HG03571 (cell line): ENCODE data around the gene AANAT.
A peak's percentile ranks its signal among the peaks of the same experiment; 100 is the strongest.
"Not testable (repeated sequence)": the region's sequence is repeated elsewhere in the genome, so short reads cannot be mapped to it uniquely, and the experiment has no call there.

ENCODE experiments used
- ATAC-seq: cut with Tn5 transposase; IDR thresholded peaks from one replicate; pipeline ENCODE4 v1.9.1; 2021; ENCODE audit not compliant: unreplicated experiment

AANAT gene

DNA sequence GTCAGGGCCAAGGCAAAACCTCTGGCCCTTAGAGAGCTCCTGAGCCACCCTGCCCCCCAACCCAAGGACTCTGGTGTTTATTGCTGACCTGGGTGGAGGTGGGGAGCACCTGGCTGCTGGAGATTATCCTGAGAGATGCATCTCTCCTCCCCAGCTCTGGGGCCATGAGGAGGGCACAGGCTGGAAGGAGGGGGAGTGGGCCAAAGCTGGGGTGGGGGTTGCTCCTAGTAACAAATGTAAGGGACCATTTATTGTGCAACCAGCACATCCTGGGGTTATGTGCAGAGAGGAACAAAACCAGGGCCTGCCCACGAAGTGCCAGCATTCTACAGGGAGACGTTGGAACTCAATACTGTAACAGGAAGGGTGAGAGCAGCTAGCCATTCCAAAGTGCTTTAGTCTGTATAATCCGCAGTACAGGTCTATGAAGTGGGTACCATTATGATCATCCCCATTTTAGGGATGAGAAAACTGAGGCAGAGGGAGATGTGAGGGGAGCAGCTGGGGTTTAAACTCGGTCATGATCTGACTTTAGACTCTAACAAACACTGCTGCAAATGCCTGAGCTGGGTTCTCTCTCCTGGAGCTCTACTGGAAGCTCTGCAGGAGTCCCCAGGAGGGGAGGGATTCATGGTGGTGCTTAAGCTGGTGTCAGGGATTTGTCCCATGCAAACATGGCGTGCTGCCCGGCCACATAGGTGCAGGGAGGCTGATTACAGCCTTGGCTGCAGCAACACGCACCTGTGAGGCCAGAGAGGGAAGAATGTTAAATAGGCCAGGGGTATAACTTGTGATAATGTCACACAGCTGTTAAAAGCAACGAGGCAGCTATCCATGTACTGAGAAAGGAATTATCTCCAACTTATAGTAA is 35.2 kb downstream of the AANAT start:
- ATAC-seq: no peak

DNA sequence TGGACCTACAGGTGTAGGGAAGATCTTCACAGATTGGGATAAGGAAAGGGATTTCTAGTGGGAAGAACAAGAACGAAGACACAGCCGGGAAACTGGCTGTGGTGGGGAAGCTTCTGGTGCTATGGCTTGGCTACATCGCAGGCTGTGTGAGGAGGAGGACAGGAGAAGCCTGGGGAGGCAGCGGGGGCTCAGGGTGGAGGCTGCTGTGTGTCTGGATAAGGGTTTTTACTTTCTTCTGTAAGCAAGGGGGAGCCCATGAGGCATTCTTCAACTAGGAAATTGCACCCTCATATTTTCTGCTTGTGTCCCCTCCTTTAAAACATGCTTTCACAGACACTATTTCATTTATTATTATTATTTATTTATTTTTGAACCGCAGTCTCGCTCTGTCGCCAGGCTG is 36.7 kb downstream of the AANAT start:
- no peak for ATAC-seq

DNA sequence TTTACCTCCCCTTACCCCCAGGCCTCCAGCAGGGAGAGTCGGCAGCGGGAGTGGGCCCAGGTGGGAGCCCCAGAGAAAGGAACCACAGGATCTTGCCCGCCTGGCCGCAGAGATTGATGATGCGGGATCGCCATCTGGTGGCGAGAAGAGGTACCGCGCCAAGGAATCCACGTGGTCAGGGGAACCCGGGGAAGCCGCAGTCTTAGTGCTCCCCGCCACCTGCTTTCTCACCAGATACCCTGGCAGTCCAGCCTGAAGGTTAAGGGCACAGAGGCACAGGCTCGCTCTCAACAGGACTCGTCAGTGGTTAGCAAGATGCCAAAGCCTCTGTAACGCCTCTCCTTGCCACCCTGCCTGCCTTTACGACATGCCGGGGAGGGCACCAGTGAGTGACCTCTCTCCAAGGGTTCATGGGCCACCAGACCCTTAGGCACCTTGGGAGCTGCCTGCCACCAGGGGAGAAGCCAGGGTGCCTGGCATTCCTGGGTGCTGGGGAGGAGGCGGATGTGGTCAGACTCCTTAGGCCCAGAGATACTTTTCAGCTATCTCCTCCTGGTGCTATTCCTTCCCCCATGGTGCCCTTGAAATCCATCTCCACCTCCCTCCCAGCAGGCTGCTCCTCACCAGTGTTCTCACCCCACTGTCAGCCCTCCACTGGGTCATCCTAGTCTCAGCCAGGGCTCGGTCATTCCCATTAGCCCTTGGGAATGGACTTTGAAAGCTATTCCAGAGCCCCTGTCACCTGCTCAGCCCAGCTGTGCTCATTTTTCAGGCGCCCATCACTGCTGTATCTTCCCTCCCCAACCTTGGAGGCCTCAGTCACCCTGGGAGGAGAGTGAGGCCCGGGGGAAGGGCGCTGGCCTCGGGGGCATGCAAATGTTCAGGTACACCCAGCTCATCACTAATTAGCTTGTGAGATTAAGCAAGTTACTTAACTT is 39.3 kb downstream of the AANAT start:
- no peak for ATAC-seq

DNA sequence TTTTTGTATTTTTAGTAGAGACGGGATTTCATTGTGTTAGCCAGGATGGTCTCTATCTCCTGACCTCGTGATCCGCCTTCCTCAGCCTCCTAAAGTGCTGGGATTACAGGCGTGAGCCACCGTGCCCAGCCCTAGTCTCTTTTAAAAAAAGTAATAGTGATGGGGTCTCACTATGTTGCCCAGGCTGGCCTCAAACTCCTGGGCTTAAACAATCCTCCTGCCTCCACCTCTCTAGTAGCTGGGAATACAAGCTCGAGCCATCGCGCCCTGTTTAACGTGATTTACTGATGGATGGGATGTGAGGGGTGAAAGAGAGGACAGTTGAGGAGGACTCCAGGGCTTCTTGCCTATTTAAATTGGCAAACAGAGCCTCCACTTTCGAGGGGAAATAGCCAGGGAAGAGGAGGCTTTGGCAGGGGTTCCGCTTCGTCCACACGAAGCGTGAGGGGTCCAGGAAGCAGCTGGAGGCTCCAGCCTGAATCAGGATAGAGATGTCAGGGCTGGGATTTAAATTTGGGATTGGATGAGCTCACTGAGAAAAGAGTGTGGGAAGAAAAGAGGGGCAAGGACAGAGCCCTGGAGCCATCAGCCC is 41.2 kb downstream of the AANAT start:
- ATAC-seq: not testable (repeated sequence)

DNA sequence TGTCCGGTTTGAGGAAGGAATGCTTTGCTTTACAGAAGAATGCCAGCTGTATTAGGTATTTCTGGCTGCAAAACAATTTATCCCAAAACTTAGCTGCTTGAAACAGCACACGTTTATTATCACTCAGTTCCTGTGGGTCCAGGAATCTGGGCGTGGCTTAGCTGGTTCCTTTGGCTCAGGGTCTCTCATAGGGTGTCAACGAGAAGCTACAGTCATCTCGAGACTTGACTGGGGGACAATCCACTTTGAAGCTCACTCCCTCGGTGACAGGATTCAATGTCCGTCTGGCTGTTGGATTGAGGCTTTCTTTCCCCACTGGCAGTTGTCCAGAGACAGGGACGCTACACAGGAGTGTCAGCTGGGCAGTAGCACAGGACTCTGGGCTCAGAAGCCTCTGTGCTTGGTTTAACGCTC is 43.4 kb downstream of the AANAT start:
- no peak for ATAC-seq

DNA sequence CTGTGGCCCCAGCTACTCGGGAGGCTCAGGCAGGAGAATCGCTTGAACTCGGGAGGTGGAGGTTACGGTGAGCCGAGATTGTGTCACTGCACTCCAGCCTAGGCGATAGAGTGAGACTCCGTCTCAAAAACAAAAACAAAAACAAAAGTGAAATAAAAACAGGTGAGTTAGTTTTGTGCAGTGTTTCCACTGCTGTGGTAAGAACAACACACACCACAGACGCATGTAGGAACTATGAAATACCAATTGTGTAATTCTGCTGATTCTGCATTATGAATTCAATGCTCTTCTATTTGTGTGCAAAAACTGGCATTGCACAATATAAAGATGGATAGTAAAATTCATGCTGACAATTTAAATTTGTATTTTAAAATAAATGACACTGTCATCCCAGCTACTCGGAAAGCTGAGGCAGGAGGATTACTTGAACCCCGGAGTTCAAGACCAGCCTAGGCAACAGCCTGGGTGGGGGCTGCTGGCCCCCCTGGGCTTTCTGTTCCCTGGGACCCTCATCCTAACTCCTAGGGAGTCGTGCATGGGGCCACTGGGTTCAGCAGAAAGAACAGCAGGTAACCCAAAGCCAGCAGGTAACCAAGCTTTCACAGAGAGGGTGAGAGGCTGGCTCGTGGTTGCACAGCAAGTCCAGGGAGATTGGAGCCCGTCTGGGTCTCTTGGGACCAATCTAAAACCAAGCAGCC is 44.4 kb downstream of the AANAT start:
- ATAC-seq: no peak

DNA sequence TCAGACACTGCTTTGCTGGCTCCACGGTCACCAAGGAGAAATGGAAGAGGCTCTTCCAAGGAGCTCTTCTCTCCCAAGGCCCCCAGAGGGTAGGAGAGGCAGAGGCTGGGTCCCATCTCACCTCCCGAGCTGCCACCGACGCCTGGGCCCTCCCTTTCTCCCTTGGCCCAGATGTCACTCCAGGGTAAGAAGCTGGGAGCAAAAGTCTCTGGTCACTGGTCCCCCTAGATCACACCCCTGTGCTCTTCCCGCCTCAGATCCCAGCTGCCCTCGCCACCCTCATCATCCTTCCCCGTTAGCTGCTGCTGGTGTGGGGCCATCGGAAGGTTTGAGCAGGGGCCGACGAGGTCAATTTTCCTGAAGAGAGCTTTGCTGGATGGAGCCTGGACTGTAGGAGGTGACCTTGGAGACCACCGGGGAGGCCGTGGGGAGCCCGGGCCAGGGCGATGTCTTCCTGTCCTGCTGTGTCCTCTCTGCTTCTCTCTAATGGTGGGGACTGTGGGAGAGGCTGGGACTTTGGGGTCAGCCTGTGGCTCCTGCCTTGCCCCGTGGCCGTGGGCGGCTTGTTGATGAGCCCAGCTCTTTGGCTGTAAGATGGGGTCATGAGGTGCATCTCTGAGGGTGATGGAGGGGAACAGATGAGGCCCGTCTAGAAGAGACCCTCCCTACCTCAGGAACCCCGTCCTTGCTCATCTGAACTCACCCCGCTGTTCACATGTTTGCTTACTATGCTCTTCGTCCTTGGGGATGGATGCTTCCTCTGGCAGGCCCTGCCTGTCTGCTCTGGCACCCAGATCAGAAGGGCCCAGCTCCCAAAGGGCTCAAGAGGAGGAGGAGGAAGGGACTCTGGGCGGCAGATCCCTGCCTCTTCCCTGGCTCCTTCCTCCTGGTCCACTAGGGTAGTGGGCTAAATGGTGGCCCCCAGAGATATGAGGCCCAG is 45.2 kb downstream of the AANAT start:
- no peak for ATAC-seq

DNA sequence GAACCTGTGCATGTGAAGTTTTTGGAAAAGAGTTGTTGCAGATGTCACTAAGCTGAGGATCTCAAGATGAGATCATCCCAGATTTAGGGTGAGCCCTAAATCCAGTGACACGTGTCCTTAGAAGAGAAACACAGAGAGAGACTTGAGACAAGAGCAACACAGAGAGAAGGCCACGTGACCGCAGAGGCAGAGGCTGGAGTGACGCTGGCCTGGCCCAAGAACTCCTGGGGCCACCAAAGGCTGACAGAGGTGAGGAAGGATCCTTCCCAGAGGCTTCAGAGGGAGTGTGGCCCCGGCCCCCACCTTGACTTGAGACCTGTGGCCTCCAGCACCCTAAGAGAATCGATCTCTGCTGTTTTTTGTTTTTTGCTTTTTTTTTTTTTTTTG is 45.9 kb downstream of the AANAT start:
- no peak for ATAC-seq

DNA sequence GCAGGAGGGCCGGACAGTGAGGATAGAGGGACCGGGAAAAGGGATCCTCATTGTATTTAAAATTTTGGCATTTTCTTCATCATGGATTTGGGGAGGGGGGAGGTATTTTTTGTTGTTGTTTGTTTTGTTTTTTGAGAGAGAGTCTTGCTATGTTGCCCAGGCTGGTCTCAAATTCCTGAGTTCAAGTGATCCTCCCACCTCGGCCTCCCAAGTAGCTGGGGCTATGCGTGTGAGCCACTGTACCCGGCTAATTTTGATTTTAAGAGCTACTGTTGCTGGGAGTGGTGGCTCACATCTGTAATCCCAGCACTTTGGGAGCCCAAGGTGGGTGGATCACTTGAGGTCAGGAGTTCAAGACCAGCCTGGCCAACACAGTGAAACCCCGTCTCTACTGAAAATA is 47.0 kb downstream of the AANAT start:
- ATAC-seq: not testable (repeated sequence)

DNA sequence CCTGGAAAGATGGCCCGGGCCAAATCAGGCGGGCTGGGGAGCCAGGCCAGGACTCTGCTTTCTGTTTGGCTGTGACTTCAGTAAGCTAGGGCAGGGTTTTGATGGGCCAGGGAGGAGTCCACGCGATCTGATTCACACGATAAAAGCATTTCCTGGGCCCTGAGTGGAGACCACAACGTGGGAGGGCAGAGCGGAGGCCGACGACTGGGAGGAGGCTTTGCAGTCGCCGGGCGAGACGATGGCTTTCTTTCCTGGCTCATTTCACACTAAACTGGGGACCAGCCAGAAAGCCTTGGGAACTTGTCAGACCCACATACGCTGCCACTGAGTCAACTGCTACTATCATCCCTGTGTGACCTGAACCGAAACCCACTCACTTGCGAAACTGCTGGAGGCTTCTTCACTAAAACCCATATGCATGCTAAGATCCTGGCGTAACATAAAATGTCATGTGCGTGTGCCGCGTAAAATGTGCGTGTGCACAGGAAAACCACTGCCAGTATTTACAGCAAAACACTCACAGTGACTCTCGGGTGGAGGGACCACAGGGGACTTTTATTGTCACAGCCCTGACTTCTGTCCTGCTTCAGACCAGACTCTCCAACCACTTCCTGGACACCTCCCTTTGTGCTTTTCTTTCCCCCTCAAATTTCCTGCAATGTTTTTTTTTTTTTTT is 48.0 kb downstream of the AANAT start:
- peak; percentile 57 for ATAC-seq

DNA sequence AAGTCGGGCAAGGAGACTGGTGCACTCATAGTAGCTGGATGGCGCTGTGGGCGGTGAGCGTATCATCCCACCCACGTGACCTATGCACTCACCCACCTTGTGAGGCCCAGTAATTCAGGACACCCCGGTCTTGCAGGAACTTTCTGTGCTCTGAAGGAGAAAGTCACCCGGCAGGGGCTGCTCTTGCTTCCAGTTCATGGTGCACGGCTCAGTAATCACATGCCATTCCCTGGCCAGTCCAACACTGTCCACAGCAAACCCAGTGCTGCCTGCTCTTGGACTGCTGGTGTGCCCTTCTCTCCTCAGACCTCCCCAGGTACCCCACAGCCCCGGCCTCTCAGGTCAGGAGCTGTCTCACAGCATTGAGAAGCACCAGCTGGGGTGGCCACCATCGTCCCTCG is 50.2 kb downstream of the AANAT start:
- ATAC-seq: no peak

DNA sequence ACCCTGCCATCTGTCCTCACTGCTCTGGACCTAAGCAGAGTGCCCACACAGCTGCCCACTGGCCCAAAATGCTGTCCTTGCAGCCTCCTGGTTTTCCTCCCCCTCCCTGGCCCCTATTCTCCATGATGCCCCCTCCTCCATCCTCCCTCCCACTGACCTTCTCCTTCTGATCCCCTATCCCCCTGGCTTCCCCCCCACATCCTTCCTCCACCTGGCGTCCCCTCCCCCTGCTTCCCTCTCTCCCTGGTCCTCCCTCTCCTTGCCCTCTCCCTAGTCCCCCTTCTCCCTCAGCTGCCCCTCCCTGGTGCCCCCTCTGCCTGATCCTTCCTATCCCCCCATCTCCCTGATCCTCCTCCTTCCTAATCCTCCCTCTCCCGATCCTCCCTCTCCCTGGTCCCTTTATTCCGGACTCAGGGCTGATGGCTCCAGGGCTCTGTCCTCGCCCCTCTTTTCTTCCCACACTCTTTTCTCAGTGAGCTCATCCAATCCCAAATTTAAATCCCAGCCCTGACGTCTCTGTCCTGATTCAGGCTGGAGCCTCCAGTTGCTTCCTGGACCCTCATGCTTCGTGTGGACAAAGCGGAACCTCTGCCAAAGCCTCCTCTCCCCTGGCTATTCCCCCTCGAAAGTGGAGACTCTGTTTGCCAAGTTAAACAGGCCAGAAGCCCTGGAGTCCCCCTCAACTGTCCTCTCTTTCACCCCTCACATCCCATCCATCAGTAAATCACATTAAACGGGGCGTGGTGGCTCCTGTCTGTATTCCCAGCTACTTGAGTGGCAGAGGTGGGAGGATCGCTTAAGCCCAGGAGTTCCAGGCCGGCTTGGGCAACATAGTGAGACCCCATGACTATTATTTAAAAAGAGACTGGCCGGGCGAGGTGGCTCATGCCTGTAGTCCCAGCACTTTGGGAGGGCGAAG is 51.9 kb downstream of the AANAT start:
- ATAC-seq: no peak
